Measurements from ENCODE around the gene ZMIZ1.

The ZMIZ1 gene

GRCh38 chr10:79179164-79179956 lies 110.6 kb downstream of the ZMIZ1 start:
- peak; percentile 44 for DNase-seq

- DNase-seq = peak; percentile 22
Measured at GRCh38 chr10:79179957-79180309, 111.2 kb downstream of the ZMIZ1 start.

GRCh38 chr10:79180414-79181221 lies 111.9 kb downstream of the ZMIZ1 start:
- no peak for DNase-seq

GRCh38 chr10:79181227-79181626 lies 112.5 kb downstream of the ZMIZ1 start:
- DNase-seq = no peak

GRCh38 chr10:79181698-79182521 lies 113.1 kb downstream of the ZMIZ1 start:
- DNase-seq = no peak

GRCh38 chr10:79182781-79183467 lies 114.2 kb downstream of the ZMIZ1 start:
- no peak for DNase-seq

- no peak for DNase-seq
Measured at GRCh38 chr10:79183468-79183865, 114.7 kb downstream of the ZMIZ1 start.

GRCh38 chr10:79184145-79184625 lies 115.4 kb downstream of the ZMIZ1 start:
- DNase-seq = no peak

- no peak for DNase-seq
Measured at GRCh38 chr10:79184657-79185056, 115.9 kb downstream of the ZMIZ1 start.

- DNase-seq = no peak
Measured at GRCh38 chr10:79185067-79185774, 116.5 kb downstream of the ZMIZ1 start.

- no peak for DNase-seq
Measured at GRCh38 chr10:79185796-79186374, 117.1 kb downstream of the ZMIZ1 start.

GRCh38 chr10:79186486-79187120 lies 117.8 kb downstream of the ZMIZ1 start:
- no peak for DNase-seq

GRCh38 chr10:79187121-79187940 lies 118.6 kb downstream of the ZMIZ1 start:
- DNase-seq = no peak

GRCh38 chr10:79188154-79188965 lies 119.6 kb downstream of the ZMIZ1 start:
- no peak for DNase-seq

GRCh38 chr10:79189181-79189580 lies 120.4 kb downstream of the ZMIZ1 start:
- no peak for DNase-seq

GRCh38 chr10:79189853-79190435 lies 121.2 kb downstream of the ZMIZ1 start:
- no peak for DNase-seq

GRCh38 chr10:79190740-79191261 lies 122.0 kb downstream of the ZMIZ1 start:
- no peak for DNase-seq

- DNase-seq = no peak
Measured at GRCh38 chr10:79191951-79192676, 123.3 kb downstream of the ZMIZ1 start.
